C4-2B (cell line): ENCODE results near the gene SPACA6.

Experiments used
- H3K27ac ChIP-seq: fragments of 450-650 bp; 2 replicates; pipeline ENCODE4 v1.5.1; 2017
- CTCF ChIP-seq: fragments of 450-650 bp; conservative IDR thresholded peaks from 2 replicates; pipeline ENCODE4 v1.5.1; 2017; ENCODE audit warnings: mild to moderate bottlenecking
- ZFX ChIP-seq: fragments of 450-650 bp; IDR thresholded peaks from 2 replicates; pipeline ENCODE4 v1.6.1; 2017

The SPACA6 gene

GRCh38 chr19:51695702-51696315, 2.7 kb downstream of the SPACA6 start:
- H3K27ac ChIP-seq: no peak overlapping the region
- TF ChIP-seq ZFX: no peak
- no peak for TF ChIP-seq CTCF

GRCh38 chr19:51696606-51697005, 3.5 kb downstream of the SPACA6 start:
- TF ChIP-seq ZFX: no peak
- H3K27ac ChIP-seq: no peak overlapping the region

- TF ChIP-seq ZFX (no peak), CTCF (no peak)
- H3K27ac ChIP-seq: no peak overlapping the region
Observed at GRCh38 chr19:51697169-51697776, 4.1 kb downstream of the SPACA6 start.

GRCh38 chr19:51698296-51698695, 5.2 kb downstream of the SPACA6 start:
- no peak for TF ChIP-seq ZFX
- TF ChIP-seq CTCF: no peak
- no peak overlapping the region for H3K27ac ChIP-seq

GRCh38 chr19:51699170-51699569, 6.0 kb downstream of the SPACA6 start:
- TF ChIP-seq CTCF (no peak), ZFX (no peak)
- H3K27ac ChIP-seq: no peak overlapping the region

- no peak overlapping the region for H3K27ac ChIP-seq
- TF ChIP-seq ZFX: no peak
Observed at GRCh38 chr19:51701468-51702100, 8.5 kb downstream of the SPACA6 start.

GRCh38 chr19:51702103-51702824, 9.1 kb downstream of the SPACA6 start:
- TF ChIP-seq CTCF: no peak
- TF ChIP-seq ZFX: no peak
- no peak overlapping the region for H3K27ac ChIP-seq
